A549 (cell line): ENCODE data around the gene KCNH3. TPM values are rescaled to one million over a fixed set of nuclear protein-coding genes. Genes with fewer than 3 reads are reported as not detected.

Experiments
- ATAC-seq, 2 experiments: fragments of 200-7000 bp in 1 of 2; fragments of >200 bp in 1 of 2; cut with Nextera tagmentation in 1 of 2; cut with Tn5 transposase in 1 of 2; 3 replicates each; pipeline versions ENCODE4 v1.8.0 to v1.9.1; 2018 to 2020; ENCODE audit warnings: mild to moderate bottlenecking in 1 of 2, moderate library complexity in 1 of 2
- CTCF ChIA-PET: fragments of 300-600 bp; sonication (Branson Sonifier 250); formaldehyde crosslinking; extraction: SDS; loops from one replicate; lab custom pipeline; 2021; ENCODE audit warnings: antibody characterized with exemption, inconsistent platforms; lab: Yijun Ruan, JAX
- POLR2A ChIA-PET: fragments of 350-600 bp; formaldehyde crosslinking; extraction: SDS; loops from one replicate; lab custom pipeline; 2021; ENCODE audit warnings: antibody characterized with exemption, inconsistent platforms; lab: Yijun Ruan, JAX
- DNase-seq, 2 experiments: peaks; one replicate each; pipeline versions ENCODE4 v3.0.0 to v3.0.0-alpha.2; 2011 to 2016; ENCODE audit warnings: low read depth in 1 of 2, low spot score in 1 of 2
- FAIRE-seq: peaks from 2 replicates; lab custom pipeline; 2011; peaks lifted over from hg19 to GRCh38; lab: Jason Lieb, UNC
- H3K27ac ChIP-seq, 2 experiments: fragments of >200 bp; sonication (Bioruptor Twin); formaldehyde crosslinking; 3 replicates each; pipeline ENCODE4 v1.5.1; 2016 to 2017
- H3K4me1 ChIP-seq: fragments of >200 bp; sonication (Bioruptor Twin); formaldehyde crosslinking; 3 replicates; pipeline ENCODE4 v1.6.1; 2016
- H3K4me2 ChIP-seq: fragments of >200 bp; sonication (Bioruptor Twin); formaldehyde crosslinking; 3 replicates; pipeline ENCODE4 v1.6.1; 2016
- H3K4me3 ChIP-seq: fragments of >200 bp; sonication (Bioruptor Twin); formaldehyde crosslinking; 3 replicates; pipeline ENCODE4 v1.5.1; 2016
- H3K9me3 ChIP-seq: fragments of >200 bp; sonication (Bioruptor Twin); formaldehyde crosslinking; 3 replicates; pipeline ENCODE4 v1.6.1; 2016
- ATOH8 ChIP-seq: fragments of 250-450 bp; sonication (Bioruptor Pico); IDR thresholded peaks from 2 replicates; pipeline ENCODE4 v1.5.0; 2020; ENCODE audit warnings: low read depth, mild to moderate bottlenecking, moderate library complexity
- BHLHE40 ChIP-seq: IDR thresholded peaks from 2 replicates; pipeline ENCODE4 v1.6.1; 2012; ENCODE audit warnings: low read depth, low read length, inconsistent platforms
- CBX2 ChIP-seq: fragments of 200-600 bp; sonication (generic); IDR thresholded peaks from 2 replicates; pipeline ENCODE4 v1.6.1; 2016; ENCODE audit warnings: low read depth, mild to moderate bottlenecking, borderline replicate concordance
- CEBPB ChIP-seq, 2 experiments: fragments of >200 bp in 1 of 2; sonication (Bioruptor Twin) in 1 of 2; formaldehyde crosslinking in 1 of 2; IDR thresholded peaks; 2 replicates each; pipeline ENCODE4 v1.6.1; 2012 to 2016
- CHD4 ChIP-seq: fragments of 200-600 bp; sonication (generic); IDR thresholded peaks from 2 replicates; pipeline ENCODE4 v1.6.1; 2016; ENCODE audit warnings: antibody characterized with exemption, mild to moderate bottlenecking, borderline replicate concordance
- EHF ChIP-seq: fragments of 250-450 bp; sonication (Bioruptor Pico); IDR thresholded peaks from 2 replicates; pipeline ENCODE4 v1.5.0; 2020; ENCODE audit warnings: mild to moderate bottlenecking
- EHMT2 ChIP-seq: fragments of 200-600 bp; sonication (generic); IDR thresholded peaks from 2 replicates; pipeline ENCODE4 v1.6.1; 2016; ENCODE audit warnings: antibody characterized with exemption, low read depth, mild to moderate bottlenecking, moderate library complexity
- FOSB ChIP-seq: fragments of 250-450 bp; sonication (Bioruptor Pico); IDR thresholded peaks from 2 replicates; pipeline ENCODE4 v1.5.0; 2020; ENCODE audit warnings: mild to moderate bottlenecking, moderate library complexity
- FOXS1 ChIP-seq: fragments of 250-450 bp; sonication (Bioruptor Pico); IDR thresholded peaks from 2 replicates; pipeline ENCODE4 v1.5.0; 2020; ENCODE audit warnings: mild to moderate bottlenecking, moderate library complexity
- HDAC2 ChIP-seq: fragments of 200-600 bp; sonication (generic); IDR thresholded peaks from 2 replicates; pipeline ENCODE4 v1.6.1; 2016
- HES2 ChIP-seq: fragments of >200 bp; sonication (Bioruptor Twin); formaldehyde crosslinking; IDR thresholded peaks from 2 replicates; pipeline ENCODE4 v1.6.1; 2016
- MYC ChIP-seq: IDR thresholded peaks from 2 replicates; pipeline ENCODE4 v1.6.1; 2012; ENCODE audit warnings: mild to moderate bottlenecking, inconsistent platforms, low read length, improper control_type of control experiment, borderline replicate concordance
- NPAS2 ChIP-seq: fragments of 250-450 bp; sonication (Bioruptor Pico); IDR thresholded peaks from 2 replicates; pipeline ENCODE4 v1.8.0; 2022; ENCODE audit warnings: mild to moderate bottlenecking, moderate library complexity, borderline replicate concordance
- NR3C1 ChIP-seq: fragments of >200 bp; sonication (Bioruptor Twin); formaldehyde crosslinking; IDR thresholded peaks from 3 replicates; pipeline ENCODE4 v1.6.1; 2017
- PBX3 ChIP-seq: IDR thresholded peaks from 2 replicates; pipeline ENCODE4 v1.6.1; 2012
- PHF8 ChIP-seq: fragments of 200-600 bp; sonication (generic); IDR thresholded peaks from 2 replicates; pipeline ENCODE4 v1.6.1; 2016; ENCODE audit warnings: low read depth, mild to moderate bottlenecking, antibody characterized with exemption, moderate library complexity, borderline replicate concordance
- POLR2A ChIP-seq: IDR thresholded peaks from 2 replicates; pipeline ENCODE4 v1.6.1; 2012; ENCODE audit warnings: mild to moderate bottlenecking, low read length
- RAD21 ChIP-seq, 2 experiments: fragments of >200 bp in 1 of 2; sonication (Bioruptor Twin) in 1 of 2; formaldehyde crosslinking in 1 of 2; IDR thresholded peaks in 1 of 2; conservative IDR thresholded peaks in 1 of 2; 2 replicates in 1 of 2; 3 replicates in 1 of 2; pipeline ENCODE4 v1.6.1; 2012 to 2018; ENCODE audit warnings: inconsistent platforms in 1 of 2
- RARB ChIP-seq: fragments of 250-450 bp; sonication (Bioruptor Pico); IDR thresholded peaks from 2 replicates; pipeline ENCODE4 v1.8.0; 2021; ENCODE audit warnings: mild to moderate bottlenecking, moderate library complexity
- RCOR1 ChIP-seq: fragments of 150-350 bp; IDR thresholded peaks from 2 replicates; pipeline ENCODE4 v1.6.1; 2014; ENCODE audit warnings: antibody characterized with exemption, low read length, low read depth
- SMC3 ChIP-seq: fragments of >200 bp; sonication (Bioruptor Twin); formaldehyde crosslinking; IDR thresholded peaks from 3 replicates; pipeline ENCODE4 v1.6.1; 2018; ENCODE audit warnings: inconsistent platforms
- SREBF2 ChIP-seq: fragments of 450-650 bp; IDR thresholded peaks from 2 replicates; pipeline ENCODE4 v1.6.1; 2014; ENCODE audit warnings: mild to moderate bottlenecking, moderate library complexity
- TP53 ChIP-seq: fragments of 250-450 bp; sonication (Bioruptor Pico); IDR thresholded peaks from 2 replicates; pipeline ENCODE4 v1.5.0; 2021; ENCODE audit warnings: mild to moderate bottlenecking, moderate library complexity
- ZSCAN20 ChIP-seq: fragments of 250-450 bp; sonication (Bioruptor Pico); IDR thresholded peaks from 2 replicates; pipeline ENCODE4 v1.8.0; 2022; ENCODE audit warnings: mild to moderate bottlenecking, moderate library complexity
- WGBS: methylation state at CpG from one replicate; pipeline ENCODE4 v1.1.6; 2017; ENCODE audit errors: missing lambda C conversion rate; 5-methylcytosine and 5-hydroxymethylcytosine counted together
- polyA plus RNA-seq, 4 experiments: library from polyadenylated mRNA; depleted of rRNA in 3 of 4; stranded (reverse); fragments of >200 nt; fragmentation: RNase III in 1 of 4; extraction: RNeasy Plus Mini Kit Qiagen cat#74134 plus additional on column Dnase treatment in 1 of 4; gene quantifications; 2 replicates in 3 of 4; 3 replicates in 1 of 4; pipeline ENCODE4 v1.2.3, GENCODE V29; 2011 to 2017

Gene KCNH3
- polyA plus RNA-seq, 2 of the 4 experiments (the other 2 are of a cell fraction), result 1.0 to 2.2 TPM

- H3K27ac ChIP-seq, result peak overlapping the region; percentile 78 to 84; a peak in 5 of 6 replicates
- no peak for FAIRE-seq
- H3K4me3 ChIP-seq, result no peak overlapping the region
- CTCF ChIA-PET, result interaction anchor here (0.6 to 2.3 kb wide), 4 partner anchors 9 to 164 kb away, joined by 3 to 11 read pairs (median 4); no protein-coding TSS in a partner anchor
- TF ChIP-seq HDAC2 (no peak), FOXS1 (CRISPR knock-in tag) (no peak), RCOR1 (no peak), HES2 (no peak), NR3C1 (no peak), CHD4 (no peak), PBX3 (no peak), CBX2 (no peak), NPAS2 (CRISPR knock-in tag) (no peak), ATOH8 (CRISPR knock-in tag) (no peak), PHF8 (no peak), EHF (no peak), EHMT2 (no peak), POLR2A (no peak), BHLHE40 (no peak), TP53 (CRISPR knock-in tag) (no peak), ZSCAN20 (CRISPR knock-in tag) (no peak)
- H3K4me1 ChIP-seq, result peaks cover 61% of the 10 kb centered on the region
- ATAC-seq, result no peak
- no peaks in the 10 kb centered on the region for H3K9me3 ChIP-seq
- DNase-seq, result no peak
- 71% methylated on average over 1 of the region's 1 CpG for WGBS
- POLR2A ChIA-PET, result no interaction called here
- no peak overlapping the region for H3K4me2 ChIP-seq
Observed at GRCh38 chr12:49501895-49502294, 36.9 kb upstream of the KCNH3 start.

GRCh38 chr12:49502590-49502989 is 36.2 kb upstream of the KCNH3 start:
- H3K27ac ChIP-seq, result peak overlapping the region; percentile 78 to 84
- H3K4me2 ChIP-seq, result no peak overlapping the region
- no peak for FAIRE-seq
- POLR2A ChIA-PET, result no interaction called here
- CTCF ChIA-PET, result interaction anchor here (0.6 to 19.2 kb wide), 5 partner anchors 11 to 165 kb away, joined by 3 to 484 read pairs (median 6); partner anchors contain the start of gene SPATS2
- DNase-seq, result no peak
- peaks cover 58% of the 10 kb centered on the region for H3K4me1 ChIP-seq
- TF ChIP-seq RARB (no peak), FOXS1 (CRISPR knock-in tag) (no peak), ATOH8 (CRISPR knock-in tag) (no peak), SMC3 (no peak), MYC (no peak), BHLHE40 (no peak), POLR2A (no peak), SREBF2 (no peak), CHD4 (no peak), CEBPB (IDR thresholded peaks at IDR 0.05) (no peak), RAD21 (conservative IDR thresholded peaks at IDR 0.05 in 1 of 2, IDR thresholded peaks at IDR 0.05 in 1 of 2) (no peak), FOSB (no peak)
- ATAC-seq, result no peak
- H3K4me3 ChIP-seq, result no peak overlapping the region
- H3K9me3 ChIP-seq, result no peaks in the 10 kb centered on the region
- WGBS, result 89% methylated on average over 1 of the region's 1 CpG
